Fibroblast of skin of right biceps (primary cell): ENCODE data around the gene NAT14.
"Not testable (repeated sequence)": the region's sequence is repeated elsewhere in the genome, so short reads cannot be mapped to it uniquely, and the experiment has no call there.

Source experiments
- DNase-seq: peaks from one replicate; pipeline ENCODE4 v3.0.0-alpha.2; 2013

NAT14 gene

GRCh38 chr19:55504252-55504603, 19.2 kb downstream of the NAT14 start:
- DNase-seq: no peak

DNA sequence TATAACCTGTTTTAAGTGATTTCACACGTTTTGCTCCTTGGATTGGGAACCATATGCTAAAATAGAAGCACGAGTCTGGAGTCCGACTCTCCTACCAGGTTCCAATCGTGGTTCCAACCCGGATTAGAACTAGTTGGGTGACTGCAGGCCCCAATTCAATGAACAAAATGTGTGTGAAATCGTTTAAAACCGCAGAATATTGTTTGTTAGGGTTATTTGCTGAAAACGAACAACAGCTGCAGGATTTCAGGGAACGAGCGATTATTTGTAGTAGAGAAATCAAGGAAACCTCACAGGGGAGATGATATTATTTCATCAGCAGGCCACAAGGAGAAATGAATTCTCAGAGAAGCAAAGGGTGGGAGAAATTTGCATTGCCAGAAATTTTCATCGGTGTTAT, 20.0 kb downstream of the NAT14 start:
- no peak for DNase-seq

DNA sequence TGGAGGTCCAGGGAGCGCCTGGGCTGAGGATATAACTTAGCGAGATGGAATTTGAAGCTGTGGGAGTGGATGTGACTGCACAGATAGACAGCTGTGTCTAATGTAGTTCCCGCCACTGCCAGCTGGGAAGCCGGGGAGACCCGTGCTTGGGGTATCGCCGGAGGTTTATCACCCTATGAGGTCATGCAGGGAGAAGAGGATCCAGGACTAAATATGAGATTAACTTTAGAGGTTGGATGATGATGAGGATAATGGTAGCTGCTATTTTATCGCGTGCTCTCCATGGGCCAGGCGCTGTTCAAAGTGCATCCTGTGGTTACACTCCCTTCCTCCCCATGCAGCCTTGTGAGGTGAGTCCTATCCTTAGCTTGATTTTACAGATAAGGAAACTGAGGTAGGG, 23.1 kb downstream of the NAT14 start:
- DNase-seq: no peak

DNA sequence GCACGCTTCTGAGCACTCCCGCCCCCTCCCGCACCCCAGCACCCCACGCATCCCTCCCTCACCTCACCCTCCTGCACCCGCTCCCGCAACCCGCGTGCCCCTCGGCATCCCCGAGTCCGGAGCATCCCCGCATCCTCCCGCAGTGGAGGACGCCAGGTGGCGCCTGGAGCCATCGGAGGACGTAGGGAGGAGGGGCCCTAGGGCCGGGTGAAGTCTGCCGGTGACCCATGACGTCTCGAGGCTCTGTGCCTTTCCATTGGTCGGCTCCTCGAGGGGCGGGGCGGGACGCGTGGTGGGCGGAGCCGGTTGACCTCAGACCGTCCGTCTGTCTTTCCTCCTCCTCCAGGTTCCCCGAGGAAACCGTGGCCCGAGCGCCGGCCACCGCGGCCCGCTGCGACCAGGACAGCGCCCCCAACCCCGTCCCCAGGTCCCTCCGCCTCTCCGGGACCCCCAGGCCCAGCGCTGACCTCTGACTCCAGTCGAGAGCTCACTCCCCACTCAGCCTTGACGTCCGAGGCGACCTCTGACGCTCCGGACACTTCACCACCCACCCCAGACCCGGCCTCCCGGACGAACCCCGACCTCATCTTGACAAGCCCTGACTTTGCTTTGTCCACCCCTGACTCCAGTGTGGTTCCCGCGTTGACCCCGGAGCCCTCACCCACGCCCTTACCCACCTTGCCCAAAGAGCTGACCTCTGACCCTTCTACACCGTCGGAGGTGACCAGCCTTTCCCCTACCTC, 32.1 kb downstream of the NAT14 start:
- peak; percentile 91 for DNase-seq

- peak; percentile 86 for DNase-seq
Measured at GRCh38 chr19:55519451-55520311, 34.7 kb downstream of the NAT14 start.

DNA sequence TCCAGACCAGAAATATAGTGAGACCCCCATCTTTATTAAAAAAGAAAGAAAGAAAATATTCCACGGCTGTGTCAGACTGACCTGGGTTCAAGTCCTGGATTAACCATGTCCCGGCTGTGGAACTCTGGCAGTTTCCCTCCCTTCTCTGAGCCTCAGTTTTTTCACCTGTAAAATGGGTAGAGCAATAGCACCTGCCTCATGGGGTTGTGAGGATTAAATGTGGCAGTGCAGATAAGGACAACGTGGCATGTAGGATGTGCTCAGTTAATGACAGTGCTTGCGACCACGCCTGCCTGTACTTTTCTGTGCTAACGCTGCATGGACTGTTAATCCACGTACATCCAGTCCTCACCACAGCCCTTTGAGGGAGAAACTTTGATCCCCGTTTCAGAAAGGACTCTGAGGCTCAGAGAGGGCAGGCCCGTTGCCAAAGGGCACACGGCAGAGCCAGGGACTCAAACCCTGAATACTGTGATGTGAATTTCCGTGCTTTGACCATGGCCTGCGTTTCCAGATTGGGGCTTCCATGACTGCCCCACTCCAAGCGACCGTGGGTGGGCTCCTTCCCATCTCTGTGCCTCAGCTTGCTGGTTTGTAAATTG, 35.8 kb downstream of the NAT14 start:
- DNase-seq: no peak

- no peak for DNase-seq
Measured at GRCh38 chr19:55525289-55526101, 40.5 kb downstream of the NAT14 start.

GRCh38 chr19:55526216-55527196, 41.5 kb downstream of the NAT14 start:
- DNase-seq: peak; percentile 67

GRCh38 chr19:55527197-55528029, 42.4 kb downstream of the NAT14 start:
- no peak for DNase-seq

DNA sequence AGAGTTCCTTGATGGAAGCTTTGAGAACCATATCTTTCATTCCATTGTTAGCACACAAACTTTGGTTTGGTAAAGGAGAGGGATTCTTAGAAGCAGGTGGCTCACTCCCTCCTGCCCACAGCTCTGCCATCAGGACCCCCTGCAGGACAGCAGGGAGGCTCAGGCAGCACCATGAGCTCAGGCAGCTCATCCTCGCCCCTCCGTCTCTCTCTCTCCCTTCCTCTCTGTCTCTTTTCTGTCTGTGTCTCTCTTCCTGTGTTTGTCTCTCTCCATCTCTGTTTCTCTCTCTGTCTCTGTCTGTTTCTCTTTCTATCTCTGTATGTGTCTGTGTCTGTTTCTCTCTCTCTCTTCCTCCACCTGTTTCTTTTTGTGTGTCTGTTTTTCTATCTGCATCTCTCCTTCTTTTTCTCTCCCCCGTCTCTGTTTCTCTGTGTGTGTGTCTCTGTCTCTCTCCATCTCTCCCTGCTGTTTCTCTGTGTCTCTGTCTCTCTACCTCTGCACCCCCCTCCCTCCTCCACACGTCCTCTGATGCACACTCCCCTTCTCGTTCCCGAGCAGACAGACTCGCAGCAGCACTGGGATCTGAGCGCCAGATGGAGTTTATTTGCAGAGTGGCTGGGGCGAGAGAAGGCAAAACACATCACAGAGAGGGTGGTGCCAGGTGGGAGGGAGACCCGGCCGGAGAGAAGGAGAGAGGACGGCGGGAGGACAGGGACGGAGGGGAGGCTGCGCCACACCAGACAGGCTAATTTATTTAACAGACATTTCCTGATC, 43.2 kb downstream of the NAT14 start:
- peak; percentile 26 for DNase-seq

GRCh38 chr19:55529636-55530234, 44.7 kb downstream of the NAT14 start:
- DNase-seq: no peak

DNA sequence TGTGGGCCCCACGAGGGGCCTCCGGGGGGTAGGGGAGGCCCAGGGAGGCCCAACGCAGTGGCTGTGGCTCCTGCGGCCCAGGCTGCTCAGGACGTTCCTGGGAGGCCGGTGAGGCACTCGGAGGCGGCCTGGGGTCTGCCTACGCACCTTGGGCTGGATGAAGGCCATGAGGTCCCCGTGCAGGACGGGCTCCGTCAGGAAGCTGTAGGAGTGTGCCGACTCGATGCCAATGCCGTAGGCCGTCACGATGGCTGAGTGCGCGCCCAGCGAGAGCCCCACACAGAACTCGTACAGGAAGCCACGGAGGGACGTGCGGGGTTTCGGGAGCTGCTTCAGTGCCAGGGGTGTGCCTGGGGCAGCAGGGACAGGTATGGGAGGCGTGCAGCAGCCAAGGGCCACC, 46.0 kb downstream of the NAT14 start:
- DNase-seq: no peak

DNA sequence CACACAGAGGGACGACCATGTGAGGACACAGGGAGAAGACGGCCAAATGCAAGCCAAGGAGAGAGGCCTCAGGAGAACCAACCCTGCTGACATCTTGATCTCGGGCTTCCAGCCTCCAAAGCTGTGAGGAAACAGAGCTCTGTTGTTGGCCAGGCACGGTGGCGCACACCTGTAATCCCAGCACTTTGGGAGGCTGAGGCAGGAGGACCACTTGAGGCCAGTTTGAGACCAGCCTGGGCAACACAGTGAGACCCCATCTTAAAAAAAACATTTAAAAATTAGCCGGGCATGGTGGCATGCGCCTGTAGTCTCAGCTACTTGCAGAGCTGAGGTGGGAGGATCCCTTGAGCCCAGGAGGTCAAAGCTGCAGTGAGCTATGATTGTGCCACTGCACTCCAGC, 49.3 kb downstream of the NAT14 start:
- not testable (repeated sequence) for DNase-seq

- no peak for DNase-seq
Measured at GRCh38 chr19:55535173-55535964, 50.4 kb downstream of the NAT14 start.

DNA sequence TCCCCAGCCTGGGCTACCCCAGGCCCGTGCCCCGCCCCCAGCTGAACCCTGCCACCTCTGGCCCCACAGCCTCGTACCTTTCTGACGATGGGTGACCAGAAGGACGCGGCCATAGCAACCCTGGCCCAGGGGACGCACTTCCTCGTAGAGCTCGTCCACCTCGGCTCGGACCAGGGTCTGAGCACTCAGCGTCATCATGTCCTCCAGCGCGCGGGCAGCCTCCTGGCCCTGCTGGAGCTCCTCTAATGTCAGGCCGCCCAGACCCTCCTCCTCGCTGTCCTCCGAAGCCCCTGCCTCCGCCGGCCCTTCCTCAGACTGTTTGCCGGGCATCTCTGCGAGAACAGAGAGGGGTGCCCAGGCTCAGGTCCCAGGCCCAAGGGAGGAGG, 51.0 kb downstream of the NAT14 start:
- DNase-seq: no peak

GRCh38 chr19:55536366-55536765, 51.4 kb downstream of the NAT14 start:
- DNase-seq: no peak
